OCI-LY1 (cell line): Measurements from ENCODE around the gene DCAF7.

Source experiments
- H2AFZ ChIP-seq: fragments of 200-600 bp; sonication (generic), shearing (Covaris generic); 2 replicates; pipeline ENCODE4 v1.6.0; 2014; ENCODE audit warnings: antibody characterized with exemption, mild to moderate bottlenecking, low read length
- H3F3A ChIP-seq: fragments of 200-600 bp; sonication (generic), shearing (Covaris generic); 2 replicates; pipeline ENCODE4 v1.6.0; 2014; ENCODE audit warnings: mild to moderate bottlenecking, antibody characterized with exemption, low read length, moderate library complexity; ENCODE audit not compliant: insufficient read depth
- H3K27ac ChIP-seq: fragments of 200-600 bp; sonication (generic); 2 replicates; pipeline ENCODE4 v1.5.1; 2014; ENCODE audit warnings: low read length, mixed run types, mild to moderate bottlenecking, low read depth; ENCODE audit not compliant: poor library complexity, severe bottlenecking
- H3K27me3 ChIP-seq: fragments of 200-600 bp; sonication (generic); 2 replicates; pipeline ENCODE4 v1.6.0; 2014; ENCODE audit warnings: antibody characterized with exemption, mild to moderate bottlenecking, low read length, moderate library complexity; ENCODE audit not compliant: insufficient read depth
- H3K36me3 ChIP-seq: fragments of 200-600 bp; sonication (generic); 2 replicates; pipeline ENCODE4 v1.6.1; 2014; ENCODE audit warnings: mild to moderate bottlenecking, antibody characterized with exemption, low read length, moderate library complexity, mixed read lengths; ENCODE audit not compliant: insufficient read depth
- H3K4me1 ChIP-seq: fragments of 200-600 bp; sonication (generic); 2 replicates; pipeline ENCODE4 v1.5.1; 2014; ENCODE audit warnings: mild to moderate bottlenecking, low read length, moderate library complexity; ENCODE audit not compliant: insufficient read depth, severe bottlenecking
- H3K4me2 ChIP-seq: fragments of 200-600 bp; sonication (generic), shearing (Covaris generic); 2 replicates; pipeline ENCODE4 v1.6.1; 2014; ENCODE audit warnings: low read length
- H3K4me3 ChIP-seq: fragments of 200-600 bp; sonication (generic); 2 replicates; pipeline ENCODE4 v1.5.1; 2014; ENCODE audit warnings: low read length, low read depth, mild to moderate bottlenecking, mixed read lengths; ENCODE audit not compliant: poor library complexity, severe bottlenecking
- H3K79me2 ChIP-seq: fragments of 200-600 bp; shearing (Covaris generic); 2 replicates; pipeline ENCODE4 v1.6.1; 2016; ENCODE audit warnings: mixed run types, low read length, mixed read lengths; ENCODE audit not compliant: insufficient read depth
- H3K9ac ChIP-seq: fragments of 200-600 bp; sonication (generic), shearing (Covaris generic); 2 replicates; pipeline ENCODE4 v1.6.1; 2014; ENCODE audit warnings: mild to moderate bottlenecking, low read length, mixed read lengths
- H3K9me2 ChIP-seq: fragments of 200-600 bp; sonication (generic), shearing (Covaris generic); 2 replicates; pipeline ENCODE4 v1.6.1; 2014; ENCODE audit warnings: low read depth, mild to moderate bottlenecking, low read length, mixed read lengths
- H3K9me3 ChIP-seq: fragments of 200-600 bp; shearing (Covaris generic); 2 replicates; pipeline ENCODE4 v1.6.1; 2014; ENCODE audit warnings: low read length, mixed read lengths
- H4K20me1 ChIP-seq: fragments of 200-600 bp; sonication (generic), shearing (Covaris generic); 2 replicates; pipeline ENCODE4 v1.6.0; 2016; ENCODE audit warnings: mild to moderate bottlenecking, low read length; ENCODE audit not compliant: insufficient read depth
- CTCF ChIP-seq: fragments of 200-600 bp; sonication (generic), shearing (Covaris generic); IDR thresholded peaks from 2 replicates; pipeline ENCODE4 v1.5.1; 2017; ENCODE audit warnings: mild to moderate bottlenecking, antibody characterized with exemption, low read length, moderate library complexity, mixed read lengths
- EZH2 ChIP-seq: fragments of 200-600 bp; sonication (generic), shearing (Covaris generic); IDR thresholded peaks from 2 replicates; pipeline ENCODE4 v1.8.0; 2017; ENCODE audit warnings: borderline replicate concordance, mixed run types, mild to moderate bottlenecking, antibody characterized with exemption, low read length, moderate library complexity, mixed read lengths

The DCAF7 gene

DNA sequence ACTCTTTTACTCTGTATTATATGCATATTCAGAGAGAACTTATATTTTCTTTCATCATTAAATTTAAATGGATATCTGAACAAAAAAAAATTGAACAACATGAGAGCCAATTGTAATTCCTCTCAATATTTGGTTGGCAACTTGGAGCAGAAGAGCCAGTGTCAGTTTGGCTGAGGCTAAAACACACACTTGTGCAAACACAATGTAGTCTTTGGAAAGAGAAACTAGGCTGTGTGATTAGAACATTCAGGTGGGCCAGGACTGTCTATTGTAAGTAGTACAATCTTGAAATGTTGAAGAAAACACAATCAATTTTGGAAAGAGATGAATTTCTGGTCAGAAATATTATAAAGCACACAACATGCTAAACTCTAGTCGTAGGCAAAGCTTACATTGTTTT lies 17.0 kb downstream of the DCAF7 start:
- Histone ChIP-seq H3F3A (no peaks in the 10 kb centered on the region), H3K4me3 (no peak overlapping the region), H4K20me1 (no peaks in the 10 kb centered on the region), H3K4me1 (no peaks in the 10 kb centered on the region), H3K79me2 (peaks cover 46% of the 10 kb centered on the region), H3K27ac (no peak overlapping the region), H3K9me3 (no peaks in the 10 kb centered on the region), H3K9me2 (no peaks in the 10 kb centered on the region), H3K36me3 (peaks cover 6% of the 10 kb centered on the region), H3K27me3 (no peaks in the 10 kb centered on the region), H3K4me2 (no peak overlapping the region), H3K9ac (no peak overlapping the region), H2AFZ (no peak overlapping the region)
- TF ChIP-seq CTCF (no peak), EZH2 (no peak)

- Histone ChIP-seq H3K9ac (no peak overlapping the region), H3K79me2 (peaks cover 37% of the 10 kb centered on the region), H3K27ac (no peak overlapping the region), H3K4me3 (no peak overlapping the region), H3K4me1 (no peaks in the 10 kb centered on the region), H3K36me3 (peaks cover 8% of the 10 kb centered on the region), H4K20me1 (no peaks in the 10 kb centered on the region), H2AFZ (no peak overlapping the region), H3K9me3 (no peaks in the 10 kb centered on the region), H3K9me2 (no peaks in the 10 kb centered on the region), H3K27me3 (no peaks in the 10 kb centered on the region), H3K4me2 (no peak overlapping the region), H3F3A (no peaks in the 10 kb centered on the region)
- TF ChIP-seq CTCF (no peak), EZH2 (no peak)
Observed at GRCh38 chr17:63568563-63568962, 18.3 kb downstream of the DCAF7 start.

DNA sequence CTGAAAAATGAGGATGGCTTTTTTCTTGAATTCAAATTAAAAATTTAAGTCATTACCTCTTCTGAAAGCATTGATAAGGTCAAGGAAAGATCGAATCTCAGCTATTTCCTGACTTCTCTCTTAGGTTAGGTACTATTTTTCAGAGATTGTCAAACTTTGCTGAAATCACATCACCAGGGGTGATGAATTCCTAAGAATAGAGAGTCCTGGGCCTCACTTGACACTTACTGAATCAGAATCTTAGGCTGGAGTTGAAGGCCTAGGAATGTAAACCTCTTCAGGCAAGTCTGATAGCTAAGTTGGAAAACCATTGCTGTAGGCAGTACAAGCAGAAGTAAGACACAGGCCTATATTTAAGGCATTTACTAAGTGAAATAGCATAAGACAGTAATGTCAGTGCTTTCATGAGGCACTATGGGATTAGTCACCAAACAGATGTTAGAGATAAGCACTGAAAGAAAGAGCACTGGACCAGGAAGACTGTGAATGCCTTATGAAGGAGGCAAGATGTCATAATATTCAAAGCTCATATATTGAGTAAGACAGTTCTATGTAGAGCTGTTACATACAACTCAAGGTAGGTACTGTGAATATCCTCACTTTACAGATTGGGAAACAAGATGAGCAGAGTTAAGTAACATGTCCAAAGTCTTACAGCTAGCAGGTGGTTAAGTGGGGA lies 21.5 kb downstream of the DCAF7 start:
- Histone ChIP-seq H3K4me1 (no peaks in the 10 kb centered on the region), H3K9me3 (no peaks in the 10 kb centered on the region), H3K4me2 (no peak overlapping the region), H3K27me3 (no peaks in the 10 kb centered on the region), H2AFZ (no peak overlapping the region), H3K79me2 (peaks cover 23% of the 10 kb centered on the region), H3K27ac (no peak overlapping the region), H3K9ac (no peak overlapping the region), H3F3A (no peaks in the 10 kb centered on the region), H3K4me3 (no peak overlapping the region), H3K9me2 (no peaks in the 10 kb centered on the region), H3K36me3 (peaks cover 8% of the 10 kb centered on the region), H4K20me1 (no peaks in the 10 kb centered on the region)
- TF ChIP-seq CTCF (no peak), EZH2 (no peak)
